ENCODE results near the gene ZMIZ1.

The ZMIZ1 gene

DNA sequence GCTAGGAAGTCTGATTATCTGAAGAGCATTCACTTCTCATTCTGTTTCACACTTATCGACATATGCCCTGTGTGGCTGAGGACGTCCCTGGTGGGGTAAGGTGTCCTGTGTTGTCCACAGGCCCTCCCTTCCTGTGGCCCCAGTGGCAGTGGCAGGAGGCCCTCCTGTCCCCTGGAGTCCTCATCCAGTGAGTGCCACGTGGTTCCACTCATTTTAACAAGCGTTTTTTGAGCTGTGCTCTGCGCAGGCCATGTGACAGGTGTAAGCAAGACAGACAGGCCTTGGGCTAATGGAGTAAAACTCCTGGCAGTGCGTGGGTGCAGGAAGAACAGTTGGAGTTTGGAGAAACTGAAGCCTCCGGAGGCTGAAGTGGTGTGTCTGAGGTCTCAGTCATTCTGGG lies 239.2 kb downstream of the ZMIZ1 start:
- H3K4me3 ChIP-seq (ENCODE audit: control insufficient read depth, low read depth, low read length): no peak overlapping the region
- TF ChIP-seq, protein P1, sequence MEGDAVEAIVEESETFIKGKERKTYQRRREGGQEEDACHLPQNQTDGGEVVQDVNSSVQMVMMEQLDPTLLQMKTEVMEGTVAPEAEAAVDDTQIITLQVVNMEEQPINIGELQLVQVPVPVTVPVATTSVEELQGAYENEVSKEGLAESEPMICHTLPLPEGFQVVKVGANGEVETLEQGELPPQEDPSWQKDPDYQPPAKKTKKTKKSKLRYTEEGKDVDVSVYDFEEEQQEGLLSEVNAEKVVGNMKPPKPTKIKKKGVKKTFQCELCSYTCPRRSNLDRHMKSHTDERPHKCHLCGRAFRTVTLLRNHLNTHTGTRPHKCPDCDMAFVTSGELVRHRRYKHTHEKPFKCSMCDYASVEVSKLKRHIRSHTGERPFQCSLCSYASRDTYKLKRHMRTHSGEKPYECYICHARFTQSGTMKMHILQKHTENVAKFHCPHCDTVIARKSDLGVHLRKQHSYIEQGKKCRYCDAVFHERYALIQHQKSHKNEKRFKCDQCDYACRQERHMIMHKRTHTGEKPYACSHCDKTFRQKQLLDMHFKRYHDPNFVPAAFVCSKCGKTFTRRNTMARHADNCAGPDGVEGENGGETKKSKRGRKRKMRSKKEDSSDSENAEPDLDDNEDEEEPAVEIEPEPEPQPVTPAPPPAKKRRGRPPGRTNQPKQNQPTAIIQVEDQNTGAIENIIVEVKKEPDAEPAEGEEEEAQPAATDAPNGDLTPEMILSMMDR (conservative IDR thresholded peaks at IDR 0.05; ENCODE audit: control insufficient read depth, insufficient read depth, low read depth, low read length): no peak
- DNase-seq (ENCODE audit: low read depth): no peak

DNA sequence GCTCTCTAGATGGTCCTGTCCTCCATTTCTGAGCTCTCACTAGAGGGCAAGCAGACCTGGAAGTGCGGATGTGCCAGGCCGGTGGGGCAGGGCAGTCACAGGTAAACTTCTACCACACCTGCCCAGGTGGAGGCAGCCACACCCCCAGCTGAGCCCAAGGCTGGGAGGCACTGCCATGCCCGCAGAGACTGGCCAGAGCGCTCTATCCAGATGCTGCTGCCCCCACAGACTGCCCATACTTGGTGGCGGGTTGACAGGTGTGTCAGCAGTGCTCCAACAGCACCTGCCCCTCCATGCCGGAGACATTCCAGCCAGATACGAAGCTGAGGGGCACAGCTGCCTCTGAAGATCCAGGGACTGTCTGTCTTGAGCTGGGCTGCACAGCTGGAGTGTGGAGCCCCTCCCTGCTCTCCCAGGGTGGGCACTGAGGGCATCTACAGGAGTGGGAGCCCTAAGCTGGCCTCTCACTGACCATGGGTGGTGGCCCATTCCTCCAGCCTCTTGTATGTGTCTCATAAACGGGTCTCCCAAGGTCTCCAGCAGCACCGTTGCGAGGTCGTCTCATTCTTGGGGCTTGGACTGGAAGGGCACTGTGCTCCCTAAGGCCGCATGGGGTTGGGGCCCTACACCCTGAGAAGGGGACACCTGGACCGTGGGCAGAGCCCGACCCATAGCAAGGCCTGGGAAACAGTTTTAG lies 240.4 kb downstream of the ZMIZ1 start:
- no peak for DNase-seq (ENCODE audit: low read depth)
- no peak overlapping the region for H3K4me3 ChIP-seq (ENCODE audit: control insufficient read depth, low read depth, low read length)
- TF ChIP-seq, protein P1 (conservative IDR thresholded peaks at IDR 0.05; ENCODE audit: control insufficient read depth, insufficient read depth, low read depth, low read length): no peak

DNA sequence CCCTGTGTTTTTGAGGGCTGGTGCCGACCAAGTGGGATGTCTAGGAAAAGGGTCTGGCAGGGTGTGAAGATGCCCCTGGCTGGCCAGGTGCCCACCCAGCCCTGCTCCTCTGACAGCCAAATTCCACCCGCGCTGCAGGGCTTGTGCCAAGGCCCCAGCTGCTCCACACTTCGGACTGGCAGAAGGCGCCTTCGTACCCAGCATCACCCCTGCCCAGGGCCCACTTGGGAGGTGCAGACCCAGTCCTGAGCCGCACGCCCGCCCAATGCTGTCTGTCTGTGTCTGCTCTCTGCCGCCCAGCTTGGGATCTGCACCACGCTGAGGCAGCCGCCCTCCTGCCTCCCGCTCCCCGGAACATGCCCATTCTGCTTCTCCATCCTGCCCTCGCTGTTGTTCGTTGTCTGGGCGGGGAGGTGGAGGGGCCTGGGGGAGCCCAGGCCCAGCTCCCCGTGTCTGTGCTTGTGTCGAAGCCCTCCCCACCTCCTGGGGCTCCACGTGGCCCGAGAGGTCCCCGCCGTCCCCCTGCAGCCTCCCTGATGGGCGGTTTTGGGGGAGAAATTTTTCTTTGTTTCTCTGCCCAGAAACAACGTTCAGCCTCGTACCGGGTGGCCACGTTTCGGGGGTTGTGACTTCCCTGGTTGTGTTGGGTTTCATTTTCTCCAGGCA lies 241.6 kb downstream of the ZMIZ1 start:
- TF ChIP-seq, protein P1 (conservative IDR thresholded peaks at IDR 0.05; ENCODE audit: control insufficient read depth, insufficient read depth, low read depth, low read length): no peak
- H3K4me3 ChIP-seq (ENCODE audit: control insufficient read depth, low read depth, low read length): no peak overlapping the region
- no peak for DNase-seq (ENCODE audit: low read depth)

DNA sequence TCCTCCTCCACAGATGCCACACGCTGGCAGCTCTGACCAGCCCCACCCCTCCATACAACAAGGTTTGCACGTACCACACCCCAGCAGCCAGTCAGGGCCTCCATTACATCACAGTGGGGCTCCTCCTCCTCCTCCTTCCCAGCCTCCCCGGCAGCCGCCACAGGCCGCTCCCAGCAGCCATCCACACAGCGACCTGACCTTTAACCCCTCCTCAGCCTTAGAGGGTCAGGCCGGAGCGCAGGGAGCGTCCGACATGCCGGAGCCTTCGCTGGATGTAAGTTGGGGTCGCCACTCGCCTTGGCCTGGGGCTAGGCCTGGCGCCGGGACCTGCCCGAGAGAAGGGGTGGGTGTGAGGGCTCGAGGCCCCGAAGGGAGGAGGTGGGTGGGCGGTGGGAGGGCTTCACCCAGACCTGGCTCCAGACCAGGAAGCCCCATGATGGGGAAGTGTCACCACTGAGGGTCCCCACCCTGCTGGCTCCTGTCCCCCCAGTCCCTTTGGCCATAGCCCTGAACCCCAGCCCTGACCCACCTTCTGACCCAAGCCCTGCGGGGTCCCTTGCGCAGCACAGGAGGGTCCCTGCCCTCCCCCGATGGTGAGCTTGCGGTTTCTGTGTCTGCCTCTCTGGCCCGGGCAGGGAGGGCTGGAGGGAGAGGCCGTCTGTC lies 242.3 kb downstream of the ZMIZ1 start:
- TF ChIP-seq, protein P1 (conservative IDR thresholded peaks at IDR 0.05; ENCODE audit: control insufficient read depth, insufficient read depth, low read depth, low read length): no peak
- no peak overlapping the region for H3K4me3 ChIP-seq (ENCODE audit: control insufficient read depth, low read depth, low read length)
- DNase-seq (ENCODE audit: low read depth): no peak

DNA sequence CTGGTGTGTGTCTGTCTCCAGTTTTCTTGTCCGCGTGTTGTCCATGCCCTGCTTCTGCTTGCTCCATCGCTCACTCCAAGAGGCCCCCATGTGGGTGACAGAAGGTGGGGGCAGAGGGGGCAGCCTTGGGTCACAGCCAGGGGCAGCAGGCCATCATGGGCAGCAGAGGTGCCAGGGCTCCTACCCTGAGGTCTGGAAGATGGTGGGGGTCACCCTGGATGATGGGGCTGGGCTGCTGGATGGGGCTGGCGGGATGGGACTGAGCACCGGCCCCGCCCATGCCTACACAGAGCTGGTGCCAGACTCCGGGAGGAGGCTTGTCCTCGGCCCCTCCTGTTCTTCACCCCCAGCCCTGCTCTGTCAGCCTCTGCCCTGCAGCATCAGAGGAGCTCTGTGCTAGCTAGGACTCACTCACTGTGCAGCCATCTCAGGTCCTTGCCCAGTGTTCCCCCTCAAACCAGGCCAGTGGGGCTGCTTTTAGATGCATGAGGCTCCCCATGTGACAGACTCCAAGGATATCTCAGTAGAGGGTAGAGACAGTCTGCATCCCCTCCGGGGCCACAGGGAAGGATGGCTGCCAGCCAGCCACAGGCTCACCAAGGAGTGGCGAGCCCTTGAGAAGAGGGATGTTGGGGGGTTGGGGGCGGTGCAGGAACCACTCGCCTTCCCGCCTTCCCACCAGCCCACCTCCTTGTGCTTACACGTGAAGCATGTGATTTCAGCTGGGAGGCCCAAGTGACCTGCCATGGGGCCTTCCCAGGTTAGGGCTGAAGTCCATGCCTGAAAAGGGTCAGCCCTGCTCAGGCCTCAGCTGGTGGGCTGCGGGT lies 243.0 kb downstream of the ZMIZ1 start:
- TF ChIP-seq, protein P1 (conservative IDR thresholded peaks at IDR 0.05; ENCODE audit: control insufficient read depth, insufficient read depth, low read depth, low read length): no peak
- H3K4me3 ChIP-seq (ENCODE audit: control insufficient read depth, low read depth, low read length): no peak overlapping the region
- DNase-seq (ENCODE audit: low read depth): no peak

DNA sequence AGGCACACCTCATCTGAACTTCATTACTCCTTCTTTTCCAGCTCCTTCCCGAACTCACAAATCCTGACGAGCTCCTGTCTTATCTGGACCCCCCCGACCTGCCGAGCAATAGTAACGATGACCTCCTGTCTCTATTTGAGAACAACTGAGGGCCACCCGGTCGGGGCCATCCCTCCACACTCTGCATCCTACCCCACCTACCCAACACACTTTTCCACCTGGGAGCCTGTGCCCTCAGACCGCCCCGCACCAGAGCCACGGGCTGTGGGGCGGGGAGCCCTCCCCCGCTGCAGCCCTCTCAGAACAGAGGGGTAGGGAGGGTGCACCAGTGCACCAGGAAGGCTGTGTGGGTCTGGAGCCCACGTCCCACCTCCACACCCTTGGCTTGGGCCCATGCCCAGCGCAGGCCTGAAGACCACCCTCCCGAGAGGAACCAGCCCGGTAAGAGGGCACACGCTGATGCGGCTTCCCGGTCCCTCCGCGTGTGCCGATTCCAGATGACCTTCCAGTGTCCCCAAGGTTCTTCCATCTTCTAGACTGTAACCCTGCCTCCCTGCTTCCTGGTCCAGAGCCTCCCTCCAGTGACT lies 243.9 kb downstream of the ZMIZ1 start:
- H3K4me3 ChIP-seq (ENCODE audit: control insufficient read depth, low read depth, low read length): no peak overlapping the region
- no peak for DNase-seq (ENCODE audit: low read depth)
- TF ChIP-seq, protein P1 (conservative IDR thresholded peaks at IDR 0.05; ENCODE audit: control insufficient read depth, insufficient read depth, low read depth, low read length): no peak
